Activated T-cell treated with anti-CD3 and anti-CD28 coated beads, Interleukin-2, amount 50 U/mL, for 72 hours (primary cell): ENCODE measurements around the gene RPS27. TPM values are rescaled to one million over a fixed set of nuclear protein-coding genes. Genes with fewer than 3 reads are reported as not detected.
"Not testable (repeated sequence)": the region's sequence is repeated elsewhere in the genome, so short reads cannot be mapped to it uniquely, and the experiment has no call there.

ENCODE experiments used
- ATAC-seq, 2 donors: fragments of 150-1000 bp; cut with Tn5 transposase; replicated peaks in 1 of 2; 2 replicates each; pipeline ENCODE4 v1.10.0; 2021; ENCODE audit warnings: moderate library complexity in 2 of 2, mild to moderate bottlenecking in 1 of 2
- DNase-seq, 2 donors: peaks; one replicate each; pipeline ENCODE4 v3.0.0; 2021 to 2022; ENCODE audit warnings: mixed read lengths in 1 of 2
- H3K27ac Mint-ChIP-seq: one replicate; pipeline ENCODE4 v1.8.0; 2022; ENCODE audit warnings: mild to moderate bottlenecking, moderate library complexity, mixed read lengths
- H3K27me3 Mint-ChIP-seq: one replicate; pipeline ENCODE4 v1.8.0; 2022; ENCODE audit warnings: low read depth, mixed read lengths
- H3K36me3 Mint-ChIP-seq, 2 donors: one replicate each; pipeline ENCODE4 v1.8.0; 2022; ENCODE audit warnings: mixed read lengths in 2 of 2, mild to moderate bottlenecking in 1 of 2; ENCODE audit not compliant: insufficient read depth in 2 of 2
- H3K4me1 Mint-ChIP-seq: one replicate; pipeline ENCODE4 v1.8.0; 2022; ENCODE audit warnings: low read depth, mixed read lengths
- H3K4me3 Mint-ChIP-seq, 2 donors: one replicate each; pipeline ENCODE4 v1.8.0; 2022; ENCODE audit warnings: mild to moderate bottlenecking in 2 of 2, mixed read lengths in 2 of 2, moderate library complexity in 2 of 2
- H3K9me3 Mint-ChIP-seq, 2 donors: one replicate each; pipeline ENCODE4 v1.8.0; 2022; ENCODE audit warnings: mixed read lengths in 2 of 2
- total RNA-seq, 2 donors: library from RNA; stranded (reverse); gene quantifications; one replicate each; pipeline ENCODE4 v1.2.3, GENCODE V29; 2022

RPS27 gene
- total RNA-seq, 2 donors from 2014 or later, result 1,821 to 1,822 TPM

DNA sequence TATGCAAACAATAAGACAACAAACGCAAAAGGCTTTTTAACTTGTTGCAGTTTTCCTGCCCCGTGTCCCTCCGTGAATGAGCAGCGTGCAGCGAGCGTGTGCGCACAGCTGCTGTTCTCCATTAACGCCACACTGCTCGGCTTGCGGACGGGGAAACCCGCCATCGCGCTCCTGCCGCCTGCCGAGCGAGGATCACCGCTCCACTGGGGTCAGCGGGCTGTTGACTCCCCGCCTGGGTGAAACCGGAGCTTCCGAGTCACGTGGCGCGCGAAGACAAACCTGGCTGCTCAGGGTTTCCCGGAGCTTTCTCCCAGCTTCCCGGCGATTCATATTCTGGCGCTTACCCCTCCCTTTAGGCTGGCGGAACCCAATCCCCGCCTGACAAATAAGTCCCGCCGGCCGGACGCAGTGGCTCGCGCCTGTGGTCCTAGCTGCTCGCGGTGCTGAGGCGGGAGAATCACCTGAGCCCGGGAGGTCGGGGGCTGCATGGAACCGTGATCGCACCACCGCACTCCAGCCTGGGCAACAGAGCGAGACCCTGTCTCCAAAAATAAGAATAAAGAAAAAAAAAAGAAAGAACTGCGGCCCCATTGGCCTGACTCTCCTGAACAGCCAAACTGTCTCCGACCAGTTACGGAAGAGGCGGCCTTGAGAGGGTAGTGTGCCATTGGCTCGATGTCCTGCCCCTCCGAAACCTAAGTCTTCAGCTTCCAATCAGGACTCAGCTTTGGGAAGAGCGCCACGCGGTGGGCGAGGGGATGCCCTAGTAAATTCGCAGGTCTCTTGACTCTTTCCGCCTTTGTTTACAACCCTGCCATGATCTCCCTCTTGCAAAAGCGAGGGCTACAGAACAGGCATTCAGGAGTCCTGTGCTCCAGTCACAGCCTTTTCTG lies 23.2 kb upstream of the RPS27 start, which contains the start of gene CREB3L4:
CREB3L4 (plus strand) TSS at position 796 of the 893 bp plus-strand sequence. CDS start 624 bp downstream, outside the sequence.
- Mint-ChIP-seq H3K4me1 (peaks cover 68% of the 10 kb centered on the region), H3K9me3 (no peaks in the 10 kb centered on the region), H3K36me3 (peaks cover 1 to 10% of the 10 kb centered on the region in 2 donors), H3K27me3 (no peaks in the 10 kb centered on the region), H3K4me3 (peak within 1 kb of the TSS; percentile 97 to 98), H3K27ac (peak within 1 kb of the TSS; percentile 97)
- ATAC-seq (peak; percentile 83 to 87), DNase-seq (peak; percentile 85 to 89)

DNA sequence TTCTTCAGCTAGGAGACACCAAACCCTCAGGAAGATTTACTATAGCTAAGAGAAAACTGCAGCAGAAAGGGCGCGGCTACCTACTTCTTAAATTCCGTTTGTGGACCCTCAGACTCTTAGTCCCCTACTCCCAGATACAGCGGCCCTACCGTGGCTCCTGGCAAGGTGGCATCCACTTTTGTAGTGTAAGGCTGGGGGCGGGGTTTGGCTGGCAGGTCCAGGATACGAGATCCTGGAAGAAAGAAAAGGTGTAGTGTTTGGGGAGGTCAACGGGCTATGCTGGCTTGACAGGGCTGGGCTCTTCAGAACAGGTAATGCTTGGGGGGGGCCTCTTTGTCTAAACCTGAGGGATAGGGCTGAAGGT lies 22.6 kb upstream of the RPS27 start:
- H3K4me3 Mint-ChIP-seq, result peak overlapping the region; percentile 97 to 98

DNA sequence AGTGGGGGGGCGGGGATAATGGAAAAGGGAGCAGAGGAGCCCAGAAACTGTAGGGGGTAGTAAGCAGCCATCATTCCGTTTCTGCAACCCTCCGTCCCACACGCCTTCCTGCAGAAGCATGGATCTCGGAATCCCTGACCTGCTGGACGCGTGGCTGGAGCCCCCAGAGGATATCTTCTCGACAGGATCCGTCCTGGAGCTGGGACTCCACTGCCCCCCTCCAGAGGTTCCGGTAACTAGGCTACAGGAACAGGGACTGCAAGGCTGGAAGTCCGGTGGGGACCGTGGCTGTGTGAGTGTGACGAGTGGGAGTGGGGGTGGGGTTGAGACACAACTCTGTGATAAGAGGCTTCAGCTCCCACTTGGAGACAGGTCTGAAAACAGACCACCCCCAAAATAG lies 22.2 kb upstream of the RPS27 start:
- peaks cover 3 to 12% of the 10 kb centered on the region in 2 donors for H3K36me3 Mint-ChIP-seq
- no peak for DNase-seq
- peak overlapping the region; percentile 97 to 98 for H3K4me3 Mint-ChIP-seq
- H3K9me3 Mint-ChIP-seq, result no peaks in the 10 kb centered on the region
- peaks cover 71% of the 10 kb centered on the region for H3K4me1 Mint-ChIP-seq
- H3K27ac Mint-ChIP-seq, result peak overlapping the region; percentile 97
- ATAC-seq, result no peak
- H3K27me3 Mint-ChIP-seq, result no peaks in the 10 kb centered on the region

More for the DNA sequence above, 22.6 kb upstream of the RPS27 start:
- ATAC-seq, result no peak
- peaks cover 68% of the 10 kb centered on the region for H3K4me1 Mint-ChIP-seq
- H3K27ac Mint-ChIP-seq, result peak overlapping the region; percentile 97
- H3K27me3 Mint-ChIP-seq, result no peaks in the 10 kb centered on the region
- no peak for DNase-seq
- H3K36me3 Mint-ChIP-seq, result peaks cover 1 to 10% of the 10 kb centered on the region in 2 donors
- no peaks in the 10 kb centered on the region for H3K9me3 Mint-ChIP-seq

GRCh38 chr1:153968972-153969371 lies 21.6 kb upstream of the RPS27 start:
- DNase-seq, result no peak
- Mint-ChIP-seq H3K27ac (no peak overlapping the region), H3K9me3 (no peaks in the 10 kb centered on the region), H3K27me3 (no peaks in the 10 kb centered on the region), H3K36me3 (peaks cover 5 to 13% of the 10 kb centered on the region in 2 donors), H3K4me3 (peak overlapping the region; percentile 97 to 98), H3K4me1 (peaks cover 72% of the 10 kb centered on the region)
- ATAC-seq, result no peak

- no peaks in the 10 kb centered on the region for H3K27me3 Mint-ChIP-seq
- ATAC-seq (no peak), DNase-seq (no peak)
- H3K36me3 Mint-ChIP-seq, result peaks cover 14 to 21% of the 10 kb centered on the region in 2 donors
- no peak overlapping the region for H3K27ac Mint-ChIP-seq
- H3K4me3 Mint-ChIP-seq, result no peak overlapping the region
- no peaks in the 10 kb centered on the region for H3K9me3 Mint-ChIP-seq
- peaks cover 72% of the 10 kb centered on the region for H3K4me1 Mint-ChIP-seq
Observed at GRCh38 chr1:153970346-153970745, 20.2 kb upstream of the RPS27 start.

- Mint-ChIP-seq H3K4me1 (peaks cover 59% of the 10 kb centered on the region), H3K36me3 (peaks cover 21 to 23% of the 10 kb centered on the region in 2 donors), H3K27me3 (no peaks in the 10 kb centered on the region), H3K27ac (no peak overlapping the region), H3K9me3 (no peaks in the 10 kb centered on the region), H3K4me3 (no peak overlapping the region)
- ATAC-seq (no peak), DNase-seq (no peak)
Observed at GRCh38 chr1:153973071-153973470, 17.5 kb upstream of the RPS27 start.

DNA sequence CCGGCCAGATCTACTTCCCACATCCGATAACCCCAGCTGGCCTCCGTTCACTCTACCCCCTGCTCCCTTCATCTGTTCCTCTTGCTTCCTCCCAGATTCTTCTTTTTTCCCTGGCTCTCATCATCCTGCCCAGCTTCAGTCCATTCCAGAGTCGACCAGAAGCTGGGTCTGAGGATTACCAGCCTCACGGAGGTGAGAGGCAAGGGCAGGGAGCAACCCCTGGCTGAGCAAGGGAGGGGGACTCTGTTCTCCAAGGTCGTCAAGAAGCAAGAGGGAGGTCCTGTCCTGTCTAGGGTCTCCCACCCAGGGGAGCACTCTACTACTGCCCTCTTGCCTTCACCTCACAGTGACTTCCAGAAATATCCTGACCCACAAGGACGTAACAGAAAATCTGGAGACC lies 17.0 kb upstream of the RPS27 start:
- ATAC-seq, result no peak
- H3K36me3 Mint-ChIP-seq, result peaks cover 21 to 23% of the 10 kb centered on the region in 2 donors
- H3K27me3 Mint-ChIP-seq, result no peaks in the 10 kb centered on the region
- H3K4me1 Mint-ChIP-seq, result peaks cover 59% of the 10 kb centered on the region
- no peaks in the 10 kb centered on the region for H3K9me3 Mint-ChIP-seq
- no peak overlapping the region for H3K4me3 Mint-ChIP-seq
- H3K27ac Mint-ChIP-seq, result no peak overlapping the region
- no peak for DNase-seq

DNA sequence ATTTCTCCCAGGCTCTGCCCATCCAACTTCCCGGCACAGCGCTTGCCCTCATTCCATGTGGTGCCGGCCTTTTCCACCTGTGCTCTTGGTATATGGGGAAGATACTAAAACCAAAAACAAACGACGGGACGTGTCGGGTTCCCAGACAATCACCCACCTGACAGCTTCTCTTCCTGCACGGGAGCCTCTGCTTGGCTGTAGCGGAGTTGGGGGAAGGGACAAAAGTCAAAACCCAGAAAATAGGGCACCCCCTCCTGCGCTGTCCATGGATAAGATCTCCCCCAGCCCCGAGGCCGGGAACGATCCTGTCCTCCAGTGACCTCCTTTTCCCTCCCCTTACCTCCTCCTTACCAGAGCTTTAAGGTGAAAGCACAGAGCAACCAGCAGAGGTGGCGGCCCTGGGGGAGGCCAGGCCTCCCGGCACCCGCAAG lies 13.7 kb upstream of the RPS27 start:
- Mint-ChIP-seq H3K4me3 (peak overlapping the region; percentile 95 to 98), H3K36me3 (peaks cover 21 to 23% of the 10 kb centered on the region in 2 donors), H3K4me1 (peaks cover 59% of the 10 kb centered on the region), H3K27me3 (no peaks in the 10 kb centered on the region), H3K27ac (peak overlapping the region; percentile 96), H3K9me3 (no peaks in the 10 kb centered on the region)
- DNase-seq (no peak), ATAC-seq (no peak)

GRCh38 chr1:153977250-153978240 lies 13.0 kb upstream of the RPS27 start, which contains the start of gene JTB:
Gene JTB, minus strand, starts transcription at chr1:153977674. Its CDS starts 422 bp downstream, at chr1:153977252.
- peak within 1 kb of the TSS; percentile 96 for H3K27ac Mint-ChIP-seq
- DNase-seq, result peak; percentile 84 to 88
- no peaks in the 10 kb centered on the region for H3K27me3 Mint-ChIP-seq
- H3K9me3 Mint-ChIP-seq, result no peaks in the 10 kb centered on the region
- peak within 1 kb of the TSS; percentile 95 to 98 for H3K4me3 Mint-ChIP-seq
- peak; percentile 94 to 95 for ATAC-seq
- peaks cover 21 to 23% of the 10 kb centered on the region in 2 donors for H3K36me3 Mint-ChIP-seq
- peaks cover 52% of the 10 kb centered on the region for H3K4me1 Mint-ChIP-seq

- Mint-ChIP-seq H3K4me1 (peaks cover 47% of the 10 kb centered on the region), H3K9me3 (no peaks in the 10 kb centered on the region), H3K36me3 (peaks cover 20 to 21% of the 10 kb centered on the region in 2 donors), H3K27ac (peak overlapping the region; percentile 91), H3K27me3 (no peaks in the 10 kb centered on the region), H3K4me3 (peak overlapping the region; percentile 95 to 98)
- DNase-seq, result no peak
- no peak for ATAC-seq
Observed at GRCh38 chr1:153978274-153978909, 12.2 kb upstream of the RPS27 start.

DNA sequence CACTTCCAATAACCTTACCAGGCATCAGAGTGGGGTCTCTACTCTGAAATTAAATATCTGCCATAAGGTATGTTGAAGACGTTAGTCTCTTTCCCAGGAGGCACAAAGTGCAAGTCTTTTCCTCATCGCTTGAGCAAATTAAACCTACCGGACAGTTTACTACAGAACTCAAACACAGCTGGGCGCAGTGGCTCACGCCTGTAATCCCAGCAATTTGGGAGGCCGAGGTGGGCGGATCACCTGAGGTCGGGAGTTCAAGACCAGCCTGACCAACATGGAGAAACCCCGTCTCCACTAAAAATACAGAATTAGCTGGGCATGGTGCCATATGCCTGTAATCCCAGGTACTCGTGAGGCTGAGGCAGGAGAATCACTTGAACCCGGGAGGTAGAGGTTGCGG lies 11.5 kb upstream of the RPS27 start:
- H3K9me3 Mint-ChIP-seq, H3K27me3 Mint-ChIP-seq, ATAC-seq, H3K27ac Mint-ChIP-seq, DNase-seq: not testable (repeated sequence)
- H3K36me3 Mint-ChIP-seq, result peaks cover 17 to 18% of the 10 kb centered on the region in 2 donors
- H3K4me1 Mint-ChIP-seq, result peaks cover 40% of the 10 kb centered on the region
- H3K4me3 Mint-ChIP-seq, result peak overlapping the region; percentile 95 to 98

DNA sequence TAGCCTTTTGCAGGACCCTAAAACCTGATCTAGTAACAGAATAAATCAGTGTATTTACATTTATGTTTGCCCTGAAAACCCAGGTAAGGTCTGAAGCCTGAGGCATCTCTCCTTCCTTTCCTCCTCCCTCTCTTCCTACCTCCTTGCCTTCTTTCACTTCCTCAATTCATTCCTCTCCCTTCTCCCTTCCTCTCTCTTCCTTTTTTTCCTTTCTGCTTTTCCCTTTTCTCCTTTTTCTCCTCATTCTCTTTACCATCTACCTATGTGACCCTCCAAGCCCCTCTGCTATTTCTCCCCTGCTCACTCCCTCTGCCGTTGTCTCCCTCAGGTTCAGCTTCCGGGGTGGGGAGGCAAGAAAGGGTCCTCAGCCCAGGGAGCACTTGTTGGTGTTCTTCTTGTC lies 8.8 kb upstream of the RPS27 start:
- not testable (repeated sequence) for ATAC-seq, DNase-seq, H3K27ac Mint-ChIP-seq, H3K4me3 Mint-ChIP-seq, H3K36me3 Mint-ChIP-seq, H3K27me3 Mint-ChIP-seq, H3K9me3 Mint-ChIP-seq
- H3K4me1 Mint-ChIP-seq, result peaks cover 41% of the 10 kb centered on the region
